NOMO-1 (cell line): ENCODE data around the gene RAB41.
"Not testable (repeated sequence)": the region's sequence is repeated elsewhere in the genome, so short reads cannot be mapped to it uniquely, and the experiment has no call there.

Experiments
- DNase-seq, 2 experiments: peaks; one replicate each; lab custom pipeline; 2025; ENCODE audit not compliant: unreplicated experiment in 2 of 2; lab: John Stamatoyannopoulos, UW

The RAB41 gene

GRCh38 chrX:70289793-70290770, 8.1 kb downstream of the RAB41 start, which contains the start of the genes KIF4A and PDZD11:
TSS of gene KIF4A (plus strand) at chrX:70290104. CDS start at chrX:70290459, 355 bp downstream.
TSS of gene PDZD11 (minus strand) at chrX:70289927. CDS start at chrX:70289341, 586 bp downstream.
- peak; percentile 77 to 81 for DNase-seq

DNA sequence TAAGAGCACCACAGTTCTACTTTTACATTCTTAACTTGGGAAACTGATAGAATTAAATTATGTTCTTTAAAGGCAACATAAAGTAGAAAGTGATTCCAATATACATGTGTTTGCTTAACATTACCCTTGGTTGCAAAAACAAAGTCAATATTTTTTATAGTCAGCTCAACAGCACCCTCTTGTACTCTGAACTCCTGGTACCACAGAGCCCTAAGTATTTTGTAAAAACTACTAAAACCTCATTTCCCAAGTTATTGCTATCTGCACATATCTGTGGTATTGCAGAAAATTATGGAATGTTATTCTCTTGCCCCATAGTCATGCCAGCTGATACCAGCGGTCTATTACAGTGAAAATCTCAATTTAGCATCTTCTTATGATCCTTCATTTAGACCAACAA, 10.8 kb downstream of the RAB41 start:
- DNase-seq, result no peak

- DNase-seq, result no peak
Measured at GRCh38 chrX:70293621-70294020, 11.6 kb downstream of the RAB41 start.

DNA sequence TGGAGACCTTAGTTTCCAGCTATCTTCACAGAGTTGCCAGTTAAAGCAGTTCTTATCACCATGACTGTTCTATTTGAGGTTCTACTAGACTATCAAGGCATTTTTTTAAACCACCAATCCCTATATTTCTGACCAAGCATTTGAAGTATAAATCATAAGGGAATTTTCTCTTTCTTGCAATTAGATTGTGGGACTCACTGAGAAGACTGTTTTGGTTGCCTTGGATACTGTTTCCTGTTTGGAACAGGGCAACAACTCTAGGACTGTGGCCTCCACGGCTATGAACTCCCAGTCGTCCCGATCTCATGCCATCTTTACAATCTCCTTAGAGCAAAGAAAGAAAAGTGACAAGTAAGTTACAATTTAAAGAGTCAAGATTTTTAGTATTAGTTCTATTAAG, 19.7 kb downstream of the RAB41 start:
- DNase-seq, result no peak

GRCh38 chrX:70313503-70313902, 31.5 kb downstream of the RAB41 start:
- no peak for DNase-seq

DNA sequence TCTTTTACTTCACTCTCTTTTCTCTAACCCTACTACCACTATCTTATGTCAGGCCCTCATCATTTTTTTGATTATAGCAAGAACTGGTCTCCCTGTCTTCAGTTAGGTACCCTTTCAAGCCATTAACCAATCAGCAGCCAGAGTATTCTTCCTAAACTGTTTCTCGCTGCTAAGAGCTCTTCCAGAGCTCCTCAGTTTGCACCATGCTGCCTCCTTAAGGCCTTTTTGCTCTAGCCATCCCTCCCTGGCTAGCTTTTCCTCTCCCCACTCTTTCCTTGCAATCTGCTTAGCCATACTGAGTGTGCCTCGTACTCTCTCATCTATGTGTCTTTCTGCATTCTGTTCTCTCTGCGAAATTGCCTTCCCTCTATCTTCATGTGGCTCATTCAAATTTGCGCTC, 40.8 kb downstream of the RAB41 start:
- DNase-seq, result no peak

DNA sequence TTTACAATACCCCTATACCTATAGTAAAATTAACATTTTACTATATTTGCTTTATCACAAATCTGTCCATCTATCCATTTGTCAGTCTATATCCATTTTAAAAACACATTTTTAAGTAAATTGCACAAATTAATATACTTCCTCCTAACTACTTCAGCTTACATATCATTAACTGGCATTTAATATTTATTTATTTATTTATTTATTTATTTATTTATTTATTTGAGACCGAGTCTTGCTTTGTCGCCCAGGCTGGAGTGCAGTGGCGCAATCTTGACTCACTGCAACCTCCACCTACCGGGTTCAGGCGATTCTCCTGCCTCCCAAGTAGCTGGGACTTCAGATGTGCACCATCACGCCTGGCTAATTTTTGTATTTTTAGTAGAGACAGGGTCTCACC, 41.7 kb downstream of the RAB41 start:
- DNase-seq, result not testable (repeated sequence)

DNA sequence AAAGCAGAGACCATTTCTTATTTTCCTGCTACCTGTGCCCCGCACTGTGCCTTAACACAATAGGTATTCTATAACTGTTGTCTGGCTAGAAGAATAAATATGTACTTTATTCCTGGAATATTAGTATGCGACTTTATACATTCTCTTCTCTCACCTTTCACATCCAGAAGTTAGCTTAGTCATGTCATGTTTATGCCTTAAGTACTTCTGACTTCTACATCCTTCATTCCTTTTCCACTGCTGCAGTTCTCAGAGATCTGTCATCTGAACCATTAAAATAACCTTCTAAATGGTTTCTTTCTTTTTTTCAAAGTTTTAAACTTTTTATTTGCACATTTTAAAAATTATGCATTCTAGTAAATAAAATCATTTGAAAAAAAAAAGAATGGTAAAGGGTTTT, 42.4 kb downstream of the RAB41 start:
- no peak for DNase-seq

- DNase-seq, result no peak
Measured at GRCh38 chrX:70331161-70331560, 49.2 kb downstream of the RAB41 start.

DNA sequence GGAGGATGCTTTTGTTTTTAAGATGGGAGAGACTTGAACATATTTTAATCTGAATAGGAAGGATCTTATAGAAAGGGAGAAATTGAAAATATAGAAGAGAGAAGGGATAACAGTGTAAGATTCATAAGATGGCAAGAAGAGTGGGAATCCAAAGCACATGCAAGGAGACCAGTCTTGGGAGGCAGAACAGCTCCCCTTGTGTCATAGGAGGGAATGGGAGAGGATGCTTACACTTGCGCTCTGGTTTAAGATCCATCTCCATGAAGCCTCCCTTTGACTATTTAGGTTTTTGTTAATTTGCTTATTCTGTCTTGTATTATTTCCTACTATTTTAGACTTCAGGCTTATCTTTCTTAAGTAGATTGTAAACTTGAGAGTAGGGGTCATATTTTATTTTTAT, 50.6 kb downstream of the RAB41 start:
- DNase-seq, result no peak
